ENCODE results near the gene PTMS. TPM values are rescaled to one million over a fixed set of nuclear protein-coding genes. Genes with fewer than 3 reads are reported as not detected.

PTMS gene
- total and polyA plus RNA-seq, 2 of the 13 experiments (the other 11 are each of a cell fraction or from before 2014, with no cell fraction given), result 40.5 to 82.4 TPM

- no peak for TF ChIP-seq ZBED4 (CRISPR knock-in tag; IDR thresholded peaks at IDR 0.05; ENCODE audit: borderline replicate concordance)
- no peak; the same call in 1 of the 2 replicates for TF ChIP-seq ZNF598 (CRISPR knock-in tag; IDR thresholded peaks at IDR 0.05; ENCODE audit: borderline replicate concordance)
- TF ChIP-seq, protein P1, sequence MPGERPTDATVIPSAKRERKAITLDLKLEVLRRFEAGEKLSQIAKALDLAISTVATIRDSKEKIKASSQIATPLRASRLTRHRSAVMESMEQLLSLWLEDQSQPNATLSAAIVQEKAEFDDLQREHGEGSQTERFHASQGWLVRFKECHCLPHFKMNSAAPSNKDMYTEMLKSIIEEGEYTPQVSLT (CRISPR knock-in tag; IDR thresholded peaks at IDR 0.05; ENCODE audit: borderline replicate concordance, low read depth), result peak; percentile 53; the same call in 1 of the 2 replicates
- TF ChIP-seq ZNF510 (CRISPR knock-in tag; IDR thresholded peaks at IDR 0.05; ENCODE audit: low read depth), result 0 out of 2 replicates have a peak, but pooled peaks have one; percentile 3
- TF ChIP-seq CTCF (CRISPR knock-in tag; IDR thresholded peaks at IDR 0.05), result 0 out of 2 replicates have a peak, but pooled peaks have one; percentile 3
- 0 out of 2 replicates have a peak, but pooled peaks have one; percentile 12 for TF ChIP-seq REXO4 (CRISPR knock-in tag; IDR thresholded peaks at IDR 0.05; ENCODE audit: borderline replicate concordance)
Observed at GRCh38 chr12:6724409-6724797, 41.8 kb upstream of the PTMS start (continued).

Measured in HepG2 (cell line).